HepG2 (cell line): ENCODE data around the gene CPED1. TPM values are rescaled to one million over a fixed set of nuclear protein-coding genes. Genes with fewer than 3 reads are reported as not detected.

Experiments
- ATAC-seq: fragments of 200-7000 bp; cut with Tn5 transposase; 3 replicates; pipeline ENCODE4 v1.9.1; 2020; ENCODE audit warnings: mild to moderate bottlenecking, moderate library complexity
- BruUV-seq: library from RNA; stranded (reverse); fragments of 400-500 nt; replicated peaks from 2 replicates; lab custom pipeline; 2021; lab: Mats Ljungman, UMichigan
- CTCF ChIA-PET: fragments of 300-600 bp; formaldehyde crosslinking; extraction: SDS; loops from one replicate; lab custom pipeline; 2021; ENCODE audit warnings: low total read pairs, inconsistent platforms, low intra/inter-chr PET ratio; lab: Yijun Ruan, JAX
- POLR2A ChIA-PET: fragments of 350-600 bp; sonication (Branson Sonifier 250); formaldehyde crosslinking; loops from one replicate; lab custom pipeline; 2020; ENCODE audit warnings: antibody characterized with exemption, inconsistent platforms; lab: Yijun Ruan, JAX
- DNase-seq: peaks from one replicate; pipeline ENCODE4 v3.0.0-alpha.2; 2015; ENCODE audit warnings: low spot score
- FAIRE-seq: peaks from 3 replicates; lab custom pipeline; 2011; peaks lifted over from hg19 to GRCh38; lab: Jason Lieb, UNC
- H2AFZ ChIP-seq: one replicate; pipeline ENCODE4 v1.6.1; 2011; ENCODE audit warnings: low read length, inconsistent platforms
- H3K27ac ChIP-seq: fragments of 300-600 bp; 3 replicates; pipeline ENCODE4 v1.8.0; 2011; ENCODE audit warnings: mixed run types, mild to moderate bottlenecking, mixed read lengths, low read length, inconsistent platforms; ENCODE audit not compliant: insufficient read depth; ENCODE audit errors: extremely low read length
- H3K27me3 ChIP-seq, 2 experiments: fragments of 200-600 bp in 1 of 2; 2 replicates in 1 of 2; 3 replicates in 1 of 2; pipeline versions ENCODE4 v1.6.0 to v1.8.0; 2011; ENCODE audit warnings: low read length in 2 of 2, mild to moderate bottlenecking in 2 of 2, moderate library complexity in 2 of 2, inconsistent platforms in 1 of 2; ENCODE audit not compliant: insufficient read depth in 2 of 2, control insufficient read depth in 1 of 2
- H3K36me3 ChIP-seq, 2 experiments: fragments of 200-600 bp in 1 of 2; replicated peaks in 1 of 2; 2 replicates in 1 of 2; 3 replicates in 1 of 2; pipeline versions ENCODE4 v1.5.1 to v1.8.0; 2011; ENCODE audit warnings: low read length in 2 of 2, inconsistent platforms in 1 of 2; ENCODE audit not compliant: insufficient read depth in 2 of 2, control insufficient read depth in 1 of 2
- H3K4me1 ChIP-seq: 2 replicates; pipeline ENCODE4 v1.5.1; 2012; ENCODE audit warnings: low read length, inconsistent platforms; ENCODE audit not compliant: insufficient read depth
- H3K4me2 ChIP-seq: 2 replicates; pipeline ENCODE4 v1.6.0; 2011; ENCODE audit warnings: low read depth, low read length, inconsistent platforms
- H3K4me3 ChIP-seq, 3 experiments: fragments of 200-600 bp in 1 of 3; sonication (generic), shearing (Covaris generic) in 1 of 3; replicated peaks in 1 of 3; 2 replicates each; pipeline ENCODE4 v1.5.1; 2011 to 2016; ENCODE audit warnings: low read length in 3 of 3, inconsistent platforms in 2 of 3, low read depth in 2 of 3, mild to moderate bottlenecking in 2 of 3, control low read depth in 1 of 3, mixed read lengths in 1 of 3; ENCODE audit not compliant: insufficient read depth in 1 of 3
- H3K79me2 ChIP-seq: one replicate; pipeline ENCODE4 v1.6.1; 2011; ENCODE audit warnings: low read length, inconsistent platforms; ENCODE audit not compliant: insufficient read depth
- H3K9ac ChIP-seq: 2 replicates; pipeline ENCODE4 v1.6.0; 2011; ENCODE audit warnings: mild to moderate bottlenecking, low read depth, low read length, inconsistent platforms; ENCODE audit not compliant: insufficient read depth
- H3K9me3 ChIP-seq: 2 replicates; pipeline ENCODE4 v1.5.1; 2012; ENCODE audit warnings: mild to moderate bottlenecking, low read length
- H4K20me1 ChIP-seq: 2 replicates; pipeline ENCODE4 v1.6.0; 2011; ENCODE audit warnings: inconsistent platforms, mild to moderate bottlenecking, low read length, moderate library complexity; ENCODE audit not compliant: insufficient read depth
- CSRNP2 ChIP-seq: sonication (generic); formaldehyde crosslinking; conservative IDR thresholded peaks from 2 replicates; pipeline ENCODE4 v1.8.0; 2022; ENCODE audit warnings: low read depth, missing genetic modification reagents
- GLI4 ChIP-seq: sonication (generic); formaldehyde crosslinking; IDR thresholded peaks from 2 replicates; pipeline ENCODE4 v1.5.1; 2020; ENCODE audit warnings: missing genetic modification reagents, mild to moderate bottlenecking, moderate library complexity, borderline replicate concordance
- HOXA9 ChIP-seq: sonication (generic); formaldehyde crosslinking; IDR thresholded peaks from 2 replicates; pipeline ENCODE4 v1.8.1; 2022; ENCODE audit warnings: missing genetic modification reagents, mild to moderate bottlenecking, moderate library complexity, borderline replicate concordance
- IKZF1 ChIP-seq: fragments of 450-650 bp; IDR thresholded peaks from 2 replicates; pipeline ENCODE4 v1.7.1; 2016
- IRX3 ChIP-seq: sonication (generic); formaldehyde crosslinking; IDR thresholded peaks from 2 replicates; pipeline ENCODE4 v1.8.1; 2023; ENCODE audit warnings: mild to moderate bottlenecking, low read depth, missing genetic modification reagents, borderline replicate concordance
- MED8 ChIP-seq: sonication (generic); formaldehyde crosslinking; IDR thresholded peaks from 2 replicates; pipeline ENCODE4 v1.8.1; 2023; ENCODE audit warnings: mild to moderate bottlenecking, missing genetic modification reagents; ENCODE audit not compliant: insufficient replicate concordance
- SIN3A ChIP-seq: IDR thresholded peaks from 2 replicates; pipeline ENCODE4 v1.6.1; 2011; ENCODE audit warnings: low read depth, mild to moderate bottlenecking, control low read depth, low read length, borderline replicate concordance
- SRY ChIP-seq: sonication (generic); formaldehyde crosslinking; IDR thresholded peaks from 2 replicates; pipeline ENCODE4 v1.8.0; 2022; ENCODE audit warnings: mild to moderate bottlenecking, missing genetic modification reagents
- ZNF20 ChIP-seq: sonication (generic); formaldehyde crosslinking; IDR thresholded peaks from 2 replicates; pipeline ENCODE4 v1.4.0; 2020; ENCODE audit warnings: mild to moderate bottlenecking, moderate library complexity, missing genetic modification reagents
- ZNF232 ChIP-seq: sonication (generic); formaldehyde crosslinking; IDR thresholded peaks from 2 replicates; pipeline ENCODE4 v1.4.0; 2020; ENCODE audit warnings: missing genetic modification reagents, borderline replicate concordance
- ZNF24 ChIP-seq: fragments of 450-650 bp; IDR thresholded peaks from 2 replicates; pipeline ENCODE4 v1.6.1; 2017; ENCODE audit warnings: antibody characterized with exemption, mild to moderate bottlenecking
- ZNF337 ChIP-seq: sonication (generic); formaldehyde crosslinking; IDR thresholded peaks from 2 replicates; pipeline ENCODE4 v1.5.1; 2020; ENCODE audit warnings: missing genetic modification reagents, low read depth, mild to moderate bottlenecking, borderline replicate concordance
- ZNF33B ChIP-seq: sonication (generic); formaldehyde crosslinking; IDR thresholded peaks from 2 replicates; pipeline ENCODE4 v1.5.1; 2020; ENCODE audit warnings: mild to moderate bottlenecking, missing genetic modification reagents
- ZNF430 ChIP-seq: sonication (generic); formaldehyde crosslinking; IDR thresholded peaks from 2 replicates; pipeline ENCODE4 v1.9.0; 2021; ENCODE audit warnings: mild to moderate bottlenecking, missing genetic modification reagents
- ZNF562 ChIP-seq: sonication (generic); formaldehyde crosslinking; IDR thresholded peaks from 2 replicates; pipeline ENCODE4 v1.8.0; 2022; ENCODE audit warnings: missing genetic modification reagents, borderline replicate concordance
- ZNF737 ChIP-seq: sonication (generic); formaldehyde crosslinking; IDR thresholded peaks from 2 replicates; pipeline ENCODE4 v1.5.0; 2020; ENCODE audit warnings: missing genetic modification reagents, mild to moderate bottlenecking, borderline replicate concordance
- ZNF781 ChIP-seq: sonication (generic); formaldehyde crosslinking; IDR thresholded peaks from 2 replicates; pipeline ENCODE4 v1.5.1; 2020; ENCODE audit warnings: borderline replicate concordance, mild to moderate bottlenecking, missing genetic modification reagents; ENCODE audit errors: not compliant biosample characterization
- WGBS: methylation state at CpG from one replicate; pipeline ENCODE4 v1.1.6; 2017; ENCODE audit warnings: low lambda C conversion rate; 5-methylcytosine and 5-hydroxymethylcytosine counted together
- in situ Hi-C: cut with HindIII; loops from 2 replicates; pipeline ENCODE4 v1.10.0; 2017; ENCODE audit warnings: low pct_unique_long_range_greater_than_20kb; ENCODE audit not compliant: extremely low pct_ligation_motif_present
- intact Hi-C: fragments of 100-400 bp; cut with micrococcal nuclease; formaldehyde crosslinking; loops from one replicate; pipeline ENCODE4 v1.10.0; 2022; ENCODE audit not compliant: unreplicated experiment
- polyA plus RNA-seq, 8 experiments: library from polyadenylated mRNA; depleted of rRNA in 3 of 8; stranded (reverse) in 7 of 8; unstranded in 1 of 8; fragments of >200 nt; fragmentation: Illumina TruSeq in 4 of 8; extraction: Trizol in 4 of 8; gene quantifications; 2 replicates each; pipeline versions ENCODE4 v1.2.1 to v1.2.3, GENCODE V29; 2011 to 2016; ENCODE audit warnings: low read depth in 4 of 8, missing spikeins in 1 of 8, mixed read lengths in 1 of 8; ENCODE audit not compliant: insufficient read depth in 1 of 8
- total RNA-seq, 5 experiments: library from RNA; depleted of rRNA; stranded (reverse); fragments of >200 nt; fragmentation: Illumina TruSeq; extraction: Trizol; gene quantifications; 2 replicates each; pipeline ENCODE4 v1.2.3, GENCODE V29; 2016; ENCODE audit warnings: low read depth in 1 of 5
- TF ChIP-seq, protein P1 (sequence below): sonication (generic); formaldehyde crosslinking; IDR thresholded peaks from 2 replicates; pipeline ENCODE4 v1.8.1; 2022; ENCODE audit warnings: mild to moderate bottlenecking, missing genetic modification reagents
- TF ChIP-seq, protein P2 (sequence below): sonication (generic); formaldehyde crosslinking; IDR thresholded peaks from 2 replicates; pipeline ENCODE4 v1.8.0; 2022; ENCODE audit warnings: low read depth, missing genetic modification reagents

The CPED1 gene
- total and polyA plus RNA-seq, 2 of the 13 experiments (the other 11 are each of a cell fraction or from before 2014, with no cell fraction given): 11.5 to 27.0 TPM

GRCh38 chr7:120995654-120996053, 7.1 kb downstream of the CPED1 start (continued):
- no peak for TF ChIP-seq ZNF20 (CRISPR knock-in tag)
- no peak for TF ChIP-seq ZNF737 (CRISPR knock-in tag)
- no peak for TF ChIP-seq IRX3 (CRISPR knock-in tag)
- TF ChIP-seq, all 625 proteins: peak for 0

DNA sequence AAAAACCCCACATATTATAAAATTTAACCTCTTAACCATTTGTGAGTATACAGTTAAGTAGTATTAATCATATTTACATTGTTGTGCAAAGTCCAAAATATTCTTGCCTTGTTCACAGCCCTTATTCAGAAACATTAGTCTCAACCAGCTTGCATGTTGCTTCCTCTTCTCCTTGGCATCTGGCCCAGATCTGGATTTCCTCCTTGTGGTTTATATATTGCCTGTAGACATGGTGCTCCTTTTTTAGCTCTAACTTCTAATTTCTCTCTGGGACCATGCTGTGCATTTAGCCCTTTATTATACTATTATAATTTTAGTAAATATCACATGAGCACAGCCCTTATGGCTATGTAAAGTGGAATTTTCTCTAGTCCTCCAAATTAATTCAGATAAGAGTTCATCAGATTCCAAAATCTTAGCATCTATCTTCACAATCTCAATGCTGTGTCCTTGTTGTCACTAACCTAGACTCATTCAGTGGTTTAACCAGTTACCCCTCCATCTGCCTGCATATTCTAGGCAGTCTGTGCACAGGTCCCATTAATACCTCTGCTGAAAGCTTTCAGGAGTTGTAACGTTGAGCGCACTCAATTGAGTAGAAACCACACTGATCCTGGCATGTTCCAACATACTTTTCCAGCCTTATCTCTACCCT, 7.9 kb downstream of the CPED1 start:
- intact Hi-C loops (no loop called here), in situ Hi-C loops (no loop called here)
- Histone ChIP-seq H3K4me1 (no peaks in the 10 kb centered on the region), H3K27me3 (no peaks in the 10 kb centered on the region), H3K9me3 (no peaks in the 10 kb centered on the region), H4K20me1 (no peaks in the 10 kb centered on the region), H3K27ac (no peak overlapping the region), H3K4me2 (no peak overlapping the region), H3K4me3 (no peak overlapping the region), H3K9ac (no peak overlapping the region), H3K36me3 (no peaks in the 10 kb centered on the region), H2AFZ (no peak overlapping the region), H3K79me2 (no peaks in the 10 kb centered on the region)
- TF ChIP-seq GLI4 (no peak), CSRNP2 (CRISPR knock-in tag) (no peak), ZNF232 (CRISPR knock-in tag) (no peak), IKZF1 (no peak), ZNF337 (CRISPR knock-in tag) (no peak), ZNF24 (no peak), ZNF430 (CRISPR knock-in tag) (no peak), SIN3A (no peak), MED8 (CRISPR knock-in tag) (no peak), ZNF562 (CRISPR knock-in tag) (no peak), HOXA9 (no peak), ZNF781 (CRISPR knock-in tag) (no peak), ZNF33B (CRISPR knock-in tag) (no peak), SRY (no peak)
- TF ChIP-seq, protein P1, sequence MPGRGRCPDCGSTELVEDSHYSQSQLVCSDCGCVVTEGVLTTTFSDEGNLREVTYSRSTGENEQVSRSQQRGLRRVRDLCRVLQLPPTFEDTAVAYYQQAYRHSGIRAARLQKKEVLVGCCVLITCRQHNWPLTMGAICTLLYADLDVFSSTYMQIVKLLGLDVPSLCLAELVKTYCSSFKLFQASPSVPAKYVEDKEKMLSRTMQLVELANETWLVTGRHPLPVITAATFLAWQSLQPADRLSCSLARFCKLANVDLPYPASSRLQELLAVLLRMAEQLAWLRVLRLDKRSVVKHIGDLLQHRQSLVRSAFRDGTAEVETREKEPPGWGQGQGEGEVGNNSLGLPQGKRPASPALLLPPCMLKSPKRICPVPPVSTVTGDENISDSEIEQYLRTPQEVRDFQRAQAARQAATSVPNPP (CRISPR knock-in tag): no peak
- TF ChIP-seq, protein P2, sequence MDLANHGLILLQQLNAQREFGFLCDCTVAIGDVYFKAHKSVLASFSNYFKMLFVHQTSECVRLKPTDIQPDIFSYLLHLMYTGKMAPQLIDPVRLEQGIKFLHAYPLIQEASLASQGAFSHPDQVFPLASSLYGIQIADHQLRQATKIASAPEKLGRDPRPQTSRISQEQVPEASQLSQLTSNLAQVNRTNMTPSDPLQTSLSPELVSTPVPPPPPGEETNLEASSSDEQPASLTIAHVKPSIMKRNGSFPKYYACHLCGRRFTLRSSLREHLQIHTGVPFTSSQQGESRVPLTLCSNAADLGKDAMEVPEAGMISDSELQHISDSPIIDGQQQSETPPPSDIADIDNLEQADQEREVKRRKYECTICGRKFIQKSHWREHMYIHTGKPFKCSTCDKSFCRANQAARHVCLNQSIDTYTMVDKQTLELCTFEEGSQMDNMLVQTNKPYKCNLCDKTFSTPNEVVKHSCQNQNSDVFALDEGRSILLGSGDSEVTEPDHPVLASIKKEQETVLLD (CRISPR knock-in tag): no peak
- DNase-seq (no peak), FAIRE-seq (no peak), ATAC-seq (no peak)
- POLR2A ChIA-PET: no interaction called here
- WGBS: 42% methylated on average over 2 of the region's 2 CpGs
- CTCF ChIA-PET: no interaction called here
- no TSS peak for BruUV-seq
